HG03097 (cell line): ENCODE results near the gene PYGM.
"Not testable (repeated sequence)": the region's sequence is repeated elsewhere in the genome, so short reads cannot be mapped to it uniquely, and the experiment has no call there.

Experiments used
- ATAC-seq: cut with Tn5 transposase; IDR thresholded peaks from one replicate; pipeline ENCODE4 v1.9.1; 2021; ENCODE audit not compliant: unreplicated experiment, low FRiP score

Gene PYGM

GRCh38 chr11:64720167-64720566 is 39.6 kb downstream of the PYGM start:
- ATAC-seq = no peak

GRCh38 chr11:64719406-64719805 is 40.4 kb downstream of the PYGM start:
- no peak for ATAC-seq

- ATAC-seq = no peak
Measured at GRCh38 chr11:64718780-64719124, 41.0 kb downstream of the PYGM start.

- ATAC-seq = no peak
Measured at GRCh38 chr11:64718084-64718779, 41.5 kb downstream of the PYGM start.

- ATAC-seq = no peak
Measured at GRCh38 chr11:64717268-64717578, 42.6 kb downstream of the PYGM start.

- ATAC-seq = no peak
Measured at GRCh38 chr11:64716473-64717267, 43.1 kb downstream of the PYGM start.

GRCh38 chr11:64715756-64716472 is 43.9 kb downstream of the PYGM start:
- no peak for ATAC-seq

GRCh38 chr11:64715110-64715509 is 44.7 kb downstream of the PYGM start:
- ATAC-seq = no peak

GRCh38 chr11:64714666-64715065 is 45.1 kb downstream of the PYGM start:
- no peak for ATAC-seq

- no peak for ATAC-seq
Measured at GRCh38 chr11:64713781-64714363, 45.9 kb downstream of the PYGM start.

GRCh38 chr11:64713016-64713707 is 46.6 kb downstream of the PYGM start:
- ATAC-seq = no peak

- no peak for ATAC-seq
Measured at GRCh38 chr11:64712430-64713015, 47.3 kb downstream of the PYGM start.

GRCh38 chr11:64711956-64712362 is 47.8 kb downstream of the PYGM start:
- no peak for ATAC-seq

- no peak for ATAC-seq
Measured at GRCh38 chr11:64711138-64711955, 48.4 kb downstream of the PYGM start.

GRCh38 chr11:64710418-64711137 is 49.2 kb downstream of the PYGM start:
- no peak for ATAC-seq

- no peak for ATAC-seq
Measured at GRCh38 chr11:64705501-64705900, 54.3 kb downstream of the PYGM start.

- no peak for ATAC-seq
Measured at GRCh38 chr11:64703048-64703447, 56.7 kb downstream of the PYGM start.

- ATAC-seq = not testable (repeated sequence)
Measured at GRCh38 chr11:64701956-64702355, 57.8 kb downstream of the PYGM start.

- no peak for ATAC-seq
Measured at GRCh38 chr11:64698427-64698826, 61.3 kb downstream of the PYGM start.
